WTC11 (cell line): ENCODE results near the gene CUL5. TPM values are rescaled to one million over a fixed set of nuclear protein-coding genes. Genes with fewer than 3 reads are reported as not detected.
A peak's percentile ranks its signal among the peaks of the same experiment; 100 is the strongest.
"Not testable (repeated sequence)": the region's sequence is repeated elsewhere in the genome, so short reads cannot be mapped to it uniquely, and the experiment has no call there.

Experiments used
- ATAC-seq: fragments of 200-7000 bp; cut with Tn5 transposase; 2 replicates; pipeline ENCODE4 v1.10.0; 2021; ENCODE audit warnings: mild to moderate bottlenecking, moderate library complexity
- CTCF ChIA-PET: fragments of 300-600 bp; sonication (Branson Sonifier 250); formaldehyde crosslinking; loops from one replicate; lab custom pipeline; 2021; ENCODE audit warnings: antibody characterized with exemption; lab: Charles Lee
- POLR2A ChIA-PET: fragments of 350-600 bp; sonication (Branson Sonifier 250); formaldehyde crosslinking; loops from one replicate; lab custom pipeline; 2021; ENCODE audit warnings: antibody characterized with exemption; lab: Charles Lee
- DNase-seq: peaks from one replicate; pipeline ENCODE4 v3.0.0; 2021; ENCODE audit warnings: low spot score
- H3K27ac Mint-ChIP-seq: 2 replicates; pipeline ENCODE4 v1.8.0; 2021; ENCODE audit warnings: mixed read lengths
- H3K27me3 Mint-ChIP-seq: 2 replicates; pipeline ENCODE4 v1.8.0; 2021; ENCODE audit warnings: low read depth, mild to moderate bottlenecking, moderate library complexity, mixed read lengths
- H3K36me3 Mint-ChIP-seq: 2 replicates; pipeline ENCODE4 v1.8.0; 2021; ENCODE audit warnings: mixed read lengths
- H3K4me1 Mint-ChIP-seq: 2 replicates; pipeline ENCODE4 v1.8.0; 2022; ENCODE audit warnings: mixed read lengths
- H3K4me3 Mint-ChIP-seq: 2 replicates; pipeline ENCODE4 v1.8.0; 2021; ENCODE audit warnings: mild to moderate bottlenecking, moderate library complexity, mixed read lengths
- H3K9me3 Mint-ChIP-seq: 2 replicates; pipeline ENCODE4 v1.8.0; 2021; ENCODE audit warnings: mixed read lengths
- ESRRA ChIP-seq: sonication (generic); formaldehyde crosslinking; IDR thresholded peaks from 2 replicates; pipeline ENCODE4 v1.8.1; 2022; ENCODE audit warnings: mild to moderate bottlenecking, missing genetic modification reagents, borderline replicate concordance
- ETV6 ChIP-seq: sonication (generic); formaldehyde crosslinking; IDR thresholded peaks from 2 replicates; pipeline ENCODE4 v1.8.1; 2022; ENCODE audit warnings: mild to moderate bottlenecking, missing genetic modification reagents
- FOXK1 ChIP-seq: sonication (generic); formaldehyde crosslinking; IDR thresholded peaks from 2 replicates; pipeline ENCODE4 v1.8.0; 2022; ENCODE audit warnings: mild to moderate bottlenecking, moderate library complexity, missing genetic modification reagents
- IRF2 ChIP-seq: sonication (generic); formaldehyde crosslinking; IDR thresholded peaks from 2 replicates; pipeline ENCODE4 v1.8.0; 2022; ENCODE audit warnings: low read depth, missing genetic modification reagents, borderline replicate concordance
- NFATC4 ChIP-seq: fragments of 250-450 bp; sonication (Bioruptor Pico); IDR thresholded peaks from 2 replicates; pipeline ENCODE4 v1.9.0; 2021; ENCODE audit warnings: mild to moderate bottlenecking
- NFYB ChIP-seq: sonication (generic); formaldehyde crosslinking; conservative IDR thresholded peaks from 2 replicates; pipeline ENCODE4 v1.8.0; 2022; ENCODE audit warnings: low read depth, missing genetic modification reagents
- OVOL2 ChIP-seq: fragments of 250-450 bp; sonication (Bioruptor Pico); IDR thresholded peaks from 2 replicates; pipeline ENCODE4 v1.9.0; 2021; ENCODE audit warnings: mild to moderate bottlenecking, borderline replicate concordance
- RORB ChIP-seq: fragments of 250-450 bp; sonication (Bioruptor Pico); IDR thresholded peaks from 2 replicates; pipeline ENCODE4 v1.9.0; 2021; ENCODE audit warnings: mild to moderate bottlenecking
- SMAD3 ChIP-seq: sonication (generic); formaldehyde crosslinking; IDR thresholded peaks from 2 replicates; pipeline ENCODE4 v1.8.0; 2022; ENCODE audit warnings: missing genetic modification reagents, mild to moderate bottlenecking, borderline replicate concordance
- TCF7 ChIP-seq: sonication (generic); formaldehyde crosslinking; IDR thresholded peaks from 2 replicates; pipeline ENCODE4 v1.8.0; 2022; ENCODE audit warnings: mild to moderate bottlenecking, low read depth, missing genetic modification reagents, moderate library complexity
- ZNF396 ChIP-seq: fragments of 250-450 bp; sonication (Bioruptor Pico); IDR thresholded peaks from 2 replicates; pipeline ENCODE4 v1.8.0; 2021; ENCODE audit warnings: mild to moderate bottlenecking, moderate library complexity, borderline replicate concordance
- ZNF416 ChIP-seq: fragments of 250-450 bp; sonication (Bioruptor Pico); IDR thresholded peaks from 2 replicates; pipeline ENCODE4 v1.9.0; 2021; ENCODE audit warnings: mild to moderate bottlenecking, inconsistent platforms
- total RNA-seq: library from RNA; stranded (reverse); gene quantifications from 3 replicates; pipeline ENCODE4 v1.2.3, GENCODE V29; 2021
- TF ChIP-seq, protein P1 (sequence below): sonication (generic); formaldehyde crosslinking; IDR thresholded peaks from 2 replicates; pipeline ENCODE4 v1.8.1; 2023; ENCODE audit warnings: mild to moderate bottlenecking, moderate library complexity, missing genetic modification reagents
- TF ChIP-seq, protein P2 (sequence below): sonication (generic); formaldehyde crosslinking; IDR thresholded peaks from 2 replicates; pipeline ENCODE4 v1.8.1; 2022; ENCODE audit warnings: low read depth, mild to moderate bottlenecking, moderate library complexity, missing genetic modification reagents, borderline replicate concordance
- TF ChIP-seq, protein P3 (sequence below): sonication (generic); formaldehyde crosslinking; IDR thresholded peaks from 2 replicates; pipeline ENCODE4 v1.8.1; 2023; ENCODE audit warnings: mild to moderate bottlenecking, missing genetic modification reagents, moderate library complexity
- TF ChIP-seq, protein P4 (sequence below): fragments of 250-450 bp; sonication (Bioruptor Pico); IDR thresholded peaks from 2 replicates; pipeline ENCODE4 v2.1.2; 2022; ENCODE audit warnings: mild to moderate bottlenecking, moderate library complexity

The CUL5 gene
- total RNA-seq, 1 experiment from 2014 or later, result 31.4 TPM

DNA sequence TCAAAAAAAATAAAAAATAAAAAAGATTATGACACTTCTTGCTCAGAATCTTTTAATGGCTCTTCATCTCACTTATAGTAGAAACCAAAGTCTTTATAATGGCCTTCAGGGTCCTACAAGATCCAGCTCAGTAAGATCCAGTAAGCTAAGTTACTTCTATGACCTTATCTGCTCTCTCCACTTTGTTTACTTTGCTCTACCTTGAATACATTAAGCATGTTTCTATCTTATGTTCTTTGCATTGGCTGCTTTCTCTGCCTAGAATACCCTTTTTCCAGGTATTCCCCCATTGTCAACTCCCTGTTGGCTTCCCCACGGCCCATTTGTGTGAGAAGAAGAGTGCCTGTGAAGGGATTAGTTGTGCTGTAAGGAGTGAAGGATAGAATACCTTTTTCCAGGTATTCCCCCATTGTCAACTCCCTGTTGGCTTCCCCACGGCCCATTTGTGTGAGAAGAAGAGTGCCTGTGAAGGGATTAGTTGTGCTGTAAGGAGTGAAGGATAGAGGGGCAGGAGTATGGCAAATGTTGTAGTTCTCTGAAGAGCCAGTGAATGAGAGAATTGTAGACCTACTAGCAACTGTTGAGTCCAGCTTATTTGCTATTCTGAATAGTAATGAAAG is 20.2 kb downstream of the CUL5 start:
- CTCF ChIA-PET, result interaction anchor here (2.8 kb wide), 1 partner anchor 20 kb away, joined by 26 read pairs; the partner anchor contains the start of gene CUL5
- POLR2A ChIA-PET, H3K27me3 Mint-ChIP-seq: not testable (repeated sequence)

DNA sequence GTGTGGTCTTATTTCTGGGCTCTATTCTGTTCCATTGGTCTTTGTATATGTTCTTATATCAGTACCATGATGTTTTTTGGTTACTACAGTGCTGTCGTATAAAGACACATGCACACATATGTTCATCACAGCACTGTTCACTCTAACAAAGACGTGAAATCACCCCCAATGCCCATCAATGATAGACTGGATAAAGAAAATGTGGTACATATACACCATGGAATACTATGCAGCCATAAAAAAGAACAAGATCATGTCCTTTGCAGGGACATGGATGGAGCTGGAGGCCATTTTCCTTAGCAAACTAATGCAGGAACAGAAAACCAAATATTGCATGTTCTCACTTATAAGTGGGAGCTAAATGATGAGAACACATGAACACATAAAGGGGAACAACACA is 22.9 kb downstream of the CUL5 start:
- POLR2A ChIA-PET, H3K27ac Mint-ChIP-seq, ATAC-seq, H3K27me3 Mint-ChIP-seq, H3K4me3 Mint-ChIP-seq, DNase-seq: not testable (repeated sequence)
- H3K9me3 Mint-ChIP-seq, result peaks cover 12% of the 10 kb centered on the region
- CTCF ChIA-PET, result interaction anchor here (1.2 kb wide), 1 partner anchor 23 kb away, joined by 3 read pairs; the partner anchor contains the start of gene CUL5
- peaks cover 26% of the 10 kb centered on the region for H3K36me3 Mint-ChIP-seq
- H3K4me1 Mint-ChIP-seq, result peaks cover 17% of the 10 kb centered on the region

More for the DNA sequence above, 20.2 kb downstream of the CUL5 start:
- Mint-ChIP-seq H3K36me3 (peaks cover 14% of the 10 kb centered on the region), H3K9me3 (peaks cover 12% of the 10 kb centered on the region), H3K27ac (0 out of 2 replicates have a peak overlapping the region, but pooled peaks have one; percentile 63)
- not testable (repeated sequence) for H3K4me1 Mint-ChIP-seq, DNase-seq, H3K4me3 Mint-ChIP-seq
- ATAC-seq, result 0 out of 2 replicates have a peak, but pooled peaks have one; percentile 23

DNA sequence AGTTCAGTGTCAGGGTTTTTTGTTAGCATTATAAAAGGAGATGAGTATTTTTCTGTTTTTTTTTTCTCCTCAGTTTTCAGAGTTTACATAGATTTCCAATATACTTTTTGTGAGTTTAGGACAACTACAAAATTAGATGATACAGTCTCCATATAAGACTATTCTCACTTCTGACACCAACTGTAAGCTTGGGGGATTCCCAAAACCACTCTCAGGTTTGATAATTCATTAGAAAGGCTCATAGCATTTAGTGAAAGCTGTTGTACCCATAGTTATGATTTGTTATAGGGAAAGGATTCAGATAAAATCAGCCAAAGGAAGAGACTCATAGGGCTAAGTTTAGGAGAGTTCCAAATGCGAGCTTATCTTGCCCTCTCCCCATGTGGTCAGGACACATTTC is 24.1 kb downstream of the CUL5 start:
- H3K27me3 Mint-ChIP-seq, result no peaks in the 10 kb centered on the region
- ChIA-PET POLR2A (no interaction called here), CTCF (interaction anchor here (0.8 to 1.6 kb wide), 2 partner anchors 24 to 33 kb away, joined by 4 to 5 read pairs; partner anchors contain the start of gene CUL5)
- peaks cover 35% of the 10 kb centered on the region for H3K36me3 Mint-ChIP-seq
- no peak overlapping the region for H3K27ac Mint-ChIP-seq
- H3K9me3 Mint-ChIP-seq, result peaks cover 12% of the 10 kb centered on the region
- peaks cover 17% of the 10 kb centered on the region for H3K4me1 Mint-ChIP-seq
- no peak overlapping the region for H3K4me3 Mint-ChIP-seq
- no peak for DNase-seq
- no peak for ATAC-seq
- TF ChIP-seq TCF7 (no peak), SMAD3 (CRISPR knock-in tag) (no peak), RORB (CRISPR knock-in tag) (no peak)
- TF ChIP-seq, protein P1, sequence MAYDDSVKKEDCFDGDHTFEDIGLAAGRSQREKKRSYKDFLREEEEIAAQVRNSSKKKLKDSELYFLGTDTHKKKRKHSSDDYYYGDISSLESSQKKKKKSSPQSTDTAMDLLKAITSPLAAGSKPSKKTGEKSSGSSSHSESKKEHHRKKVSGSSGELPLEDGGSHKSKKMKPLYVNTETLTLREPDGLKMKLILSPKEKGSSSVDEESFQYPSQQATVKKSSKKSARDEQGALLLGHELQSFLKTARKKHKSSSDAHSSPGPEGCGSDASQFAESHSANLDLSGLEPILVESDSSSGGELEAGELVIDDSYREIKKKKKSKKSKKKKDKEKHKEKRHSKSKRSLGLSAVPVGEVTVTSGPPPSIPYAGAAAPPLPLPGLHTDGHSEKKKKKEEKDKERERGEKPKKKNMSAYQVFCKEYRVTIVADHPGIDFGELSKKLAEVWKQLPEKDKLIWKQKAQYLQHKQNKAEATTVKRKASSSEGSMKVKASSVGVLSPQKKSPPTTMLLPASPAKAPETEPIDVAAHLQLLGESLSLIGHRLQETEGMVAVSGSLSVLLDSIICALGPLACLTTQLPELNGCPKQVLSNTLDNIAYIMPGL, result no peak
- TF ChIP-seq, protein P2, sequence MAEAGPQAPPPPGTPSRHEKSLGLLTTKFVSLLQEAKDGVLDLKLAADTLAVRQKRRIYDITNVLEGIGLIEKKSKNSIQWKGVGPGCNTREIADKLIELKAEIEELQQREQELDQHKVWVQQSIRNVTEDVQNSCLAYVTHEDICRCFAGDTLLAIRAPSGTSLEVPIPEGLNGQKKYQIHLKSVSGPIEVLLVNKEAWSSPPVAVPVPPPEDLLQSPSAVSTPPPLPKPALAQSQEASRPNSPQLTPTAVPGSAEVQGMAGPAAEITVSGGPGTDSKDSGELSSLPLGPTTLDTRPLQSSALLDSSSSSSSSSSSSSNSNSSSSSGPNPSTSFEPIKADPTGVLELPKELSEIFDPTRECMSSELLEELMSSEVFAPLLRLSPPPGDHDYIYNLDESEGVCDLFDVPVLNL (CRISPR knock-in tag), result no peak
- TF ChIP-seq, all 79 proteins: peak for 0

DNA sequence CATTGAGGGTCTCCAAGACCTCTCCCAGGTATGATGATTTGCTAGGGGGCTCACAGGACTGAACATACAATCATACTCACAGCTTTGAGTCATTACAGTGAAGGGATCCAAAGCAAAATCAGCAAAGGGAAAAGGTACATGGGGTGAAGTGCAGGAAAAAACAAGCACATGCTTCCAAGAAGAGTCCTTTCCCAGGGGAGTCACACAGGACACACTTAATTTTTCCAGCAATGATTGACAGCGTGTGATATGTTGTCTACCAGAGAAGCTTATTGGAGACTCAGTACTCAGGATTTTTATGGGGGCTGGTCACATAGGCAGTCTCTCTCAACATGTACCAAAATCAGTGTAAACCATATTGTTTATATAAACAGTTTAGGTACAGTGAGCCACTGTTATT is 25.3 kb downstream of the CUL5 start:
- peaks cover 11% of the 10 kb centered on the region for H3K4me1 Mint-ChIP-seq
- H3K27ac Mint-ChIP-seq, result peak overlapping the region; percentile 68; the same call in 1 of the 2 replicates
- ChIA-PET POLR2A (interaction anchor here (0.7 kb wide), 1 partner anchor 16 kb away, joined by 3 read pairs; no protein-coding TSS in a partner anchor), CTCF (no interaction called here)
- H3K36me3 Mint-ChIP-seq, result peaks cover 38% of the 10 kb centered on the region
- peaks cover 12% of the 10 kb centered on the region for H3K9me3 Mint-ChIP-seq
- no peaks in the 10 kb centered on the region for H3K27me3 Mint-ChIP-seq
- ATAC-seq (no peak), DNase-seq (no peak)
- no peak overlapping the region for H3K4me3 Mint-ChIP-seq
- TF ChIP-seq ETV6 (CRISPR knock-in tag), result no peak
- TF ChIP-seq IRF2 (CRISPR knock-in tag), result no peak
- no peak for TF ChIP-seq NFATC4 (CRISPR knock-in tag)
- no peak for TF ChIP-seq ZNF396 (CRISPR knock-in tag)
- TF ChIP-seq, protein P3, sequence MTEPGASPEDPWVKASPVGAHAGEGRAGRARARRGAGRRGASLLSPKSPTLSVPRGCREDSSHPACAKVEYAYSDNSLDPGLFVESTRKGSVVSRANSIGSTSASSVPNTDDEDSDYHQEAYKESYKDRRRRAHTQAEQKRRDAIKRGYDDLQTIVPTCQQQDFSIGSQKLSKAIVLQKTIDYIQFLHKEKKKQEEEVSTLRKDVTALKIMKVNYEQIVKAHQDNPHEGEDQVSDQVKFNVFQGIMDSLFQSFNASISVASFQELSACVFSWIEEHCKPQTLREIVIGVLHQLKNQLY, result no peak
- no peak for TF ChIP-seq OVOL2 (CRISPR knock-in tag)
- TF ChIP-seq FOXK1 (CRISPR knock-in tag), result no peak
- TF ChIP-seq, protein P2 (CRISPR knock-in tag), result no peak
- no peak for TF ChIP-seq ESRRA (CRISPR knock-in tag)
- no peak for TF ChIP-seq NFYB (CRISPR knock-in tag)
- TF ChIP-seq ZNF416, result no peak
- TF ChIP-seq, protein P4, sequence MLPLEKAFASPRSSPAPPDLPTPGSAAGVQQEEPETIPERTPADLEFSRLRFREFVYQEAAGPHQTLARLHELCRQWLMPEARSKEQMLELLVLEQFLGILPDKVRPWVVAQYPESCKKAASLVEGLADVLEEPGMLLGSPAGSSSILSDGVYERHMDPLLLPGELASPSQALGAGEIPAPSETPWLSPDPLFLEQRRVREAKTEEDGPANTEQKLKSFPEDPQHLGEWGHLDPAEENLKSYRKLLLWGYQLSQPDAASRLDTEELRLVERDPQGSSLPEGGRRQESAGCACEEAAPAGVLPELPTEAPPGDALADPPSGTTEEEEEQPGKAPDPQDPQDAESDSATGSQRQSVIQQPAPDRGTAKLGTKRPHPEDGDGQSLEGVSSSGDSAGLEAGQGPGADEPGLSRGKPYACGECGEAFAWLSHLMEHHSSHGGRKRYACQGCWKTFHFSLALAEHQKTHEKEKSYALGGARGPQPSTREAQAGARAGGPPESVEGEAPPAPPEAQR, result no peak
